Neuronal stem cell (in vitro differentiated cells): ENCODE results near the gene SCFD1.

Experiments used
- DNase-seq: peaks from one replicate; pipeline ENCODE4 v3.0.0-alpha.2; 2013; ENCODE audit warnings: low spot score
- H2AFZ ChIP-seq: one replicate; pipeline ENCODE4 v1.6.1; 2013; ENCODE audit warnings: mild to moderate bottlenecking, low read length, inconsistent platforms
- H2AK5ac ChIP-seq: 2 replicates; pipeline ENCODE4 v1.6.1; 2013; ENCODE audit warnings: low read depth, mild to moderate bottlenecking, inconsistent platforms, low read length, moderate library complexity, mixed read lengths
- H2BK120ac ChIP-seq: 2 replicates; pipeline ENCODE4 v1.6.1; 2013; ENCODE audit warnings: low read depth, mild to moderate bottlenecking, inconsistent platforms, low read length, moderate library complexity, mixed read lengths
- H2BK12ac ChIP-seq: one replicate; pipeline ENCODE4 v1.6.1; 2013; ENCODE audit warnings: low read length, inconsistent platforms
- H2BK15ac ChIP-seq: 2 replicates; pipeline ENCODE4 v1.6.1; 2013; ENCODE audit warnings: mild to moderate bottlenecking, low read length, inconsistent platforms, mixed read lengths
- H2BK5ac ChIP-seq: one replicate; pipeline ENCODE4 v1.6.1; 2013; ENCODE audit warnings: inconsistent platforms, mild to moderate bottlenecking, low read length, moderate library complexity
- H3K14ac ChIP-seq: one replicate; pipeline ENCODE4 v1.6.1; 2013; ENCODE audit warnings: low read length, inconsistent platforms
- H3K18ac ChIP-seq: 2 replicates; pipeline ENCODE4 v1.6.1; 2013; ENCODE audit warnings: low read length, inconsistent platforms
- H3K23ac ChIP-seq: 2 replicates; pipeline ENCODE4 v1.6.1; 2013; ENCODE audit warnings: low read depth, mild to moderate bottlenecking, mixed read lengths, low read length, inconsistent platforms; ENCODE audit not compliant: poor library complexity
- H3K27ac ChIP-seq: replicated peaks from 3 replicates; pipeline ENCODE4 v1.5.1; 2013; ENCODE audit warnings: low read length, inconsistent platforms
- H3K27me3 ChIP-seq, 3 experiments: 2 replicates each; pipeline ENCODE4 v1.6.1; 2013; ENCODE audit warnings: low read length in 3 of 3, mild to moderate bottlenecking in 2 of 3, inconsistent platforms in 1 of 3, low read depth in 1 of 3, mixed read lengths in 1 of 3, moderate library complexity in 1 of 3; ENCODE audit not compliant: control insufficient read depth in 3 of 3, insufficient read depth in 3 of 3
- H3K36me3 ChIP-seq, 2 donors: replicated peaks in 1 of 2; 2 replicates each; pipeline ENCODE4 v1.6.1; 2013; ENCODE audit warnings: low read length in 2 of 2; ENCODE audit not compliant: control insufficient read depth in 2 of 2, insufficient read depth in 2 of 2
- H3K4ac ChIP-seq: 2 replicates; pipeline ENCODE4 v1.6.1; 2013; ENCODE audit warnings: inconsistent platforms, mild to moderate bottlenecking, low read length, moderate library complexity
- H3K4me1 ChIP-seq, 2 donors: 1 replicate in 1 of 2; 2 replicates in 1 of 2; pipeline ENCODE4 v1.6.1; 2013; ENCODE audit warnings: low read length in 2 of 2, low read depth in 1 of 2; ENCODE audit not compliant: control insufficient read depth in 2 of 2, insufficient read depth in 1 of 2
- H3K4me2 ChIP-seq: one replicate; pipeline ENCODE4 v1.6.1; 2013; ENCODE audit warnings: mild to moderate bottlenecking, low read length, inconsistent platforms; ENCODE audit not compliant: insufficient read depth, poor library complexity, severe bottlenecking
- H3K4me3 ChIP-seq, 2 donors: 2 replicates each; pipeline ENCODE4 v1.5.1; 2013; ENCODE audit warnings: low read length in 2 of 2, mild to moderate bottlenecking in 2 of 2, inconsistent platforms in 1 of 2, moderate library complexity in 1 of 2
- H3K79me1 ChIP-seq: one replicate; pipeline ENCODE4 v1.6.1; 2013; ENCODE audit warnings: low read depth, mild to moderate bottlenecking, inconsistent platforms, low read length, moderate library complexity
- H3K9ac ChIP-seq: one replicate; pipeline ENCODE4 v1.6.1; 2013; ENCODE audit warnings: mild to moderate bottlenecking, low read depth, low read length, inconsistent platforms; ENCODE audit not compliant: poor library complexity
- H3K9me3 ChIP-seq, 2 donors: replicated peaks in 1 of 2; 2 replicates each; pipeline versions ENCODE3 to v1.6.1; 2013; ENCODE audit warnings: low read length in 2 of 2, mild to moderate bottlenecking in 2 of 2, inconsistent platforms in 1 of 2, low read depth in 1 of 2, mixed read lengths in 1 of 2, moderate library complexity in 1 of 2; ENCODE audit not compliant: control insufficient read depth in 2 of 2, insufficient read depth in 1 of 2
- H4K8ac ChIP-seq: one replicate; pipeline ENCODE4 v1.6.1; 2013; ENCODE audit warnings: low read depth, mild to moderate bottlenecking, inconsistent platforms, low read length, moderate library complexity
- H4K91ac ChIP-seq: one replicate; pipeline ENCODE4 v1.6.1; 2013; ENCODE audit warnings: low read length, low read depth, mild to moderate bottlenecking, inconsistent platforms; ENCODE audit not compliant: poor library complexity
- WGBS, 2 donors: extraction: QIAGEN DNeasy Blood & Tissue Kit; methylation state at CpG; one replicate each; pipeline ENCODE4 v1.1.7; 2013; ENCODE audit warnings: missing lambda C conversion rate in 2 of 2, mixed read lengths in 1 of 2; ENCODE audit not compliant: insufficient read length in 2 of 2, insufficient replicate concordance in 1 of 2; ENCODE audit errors: extremely low coverage in 2 of 2; 5-methylcytosine and 5-hydroxymethylcytosine counted together

The SCFD1 gene

GRCh38 chr14:30737916-30738315 is 115.8 kb downstream of the SCFD1 start:
- no peak overlapping the region for H2BK5ac ChIP-seq
- no peak overlapping the region for H2AFZ ChIP-seq
- H3K36me3 ChIP-seq, result peaks cover 0 to 34% of the 10 kb centered on the region in 2 donors
- no peak overlapping the region for H3K27ac ChIP-seq
- H2BK12ac ChIP-seq, result no peak overlapping the region
- H3K4me1 ChIP-seq, result peaks cover 0 to 1% of the 10 kb centered on the region in 2 donors
- no peaks in the 10 kb centered on the region for H3K79me1 ChIP-seq
- no peaks in the 10 kb centered on the region for H3K9me3 ChIP-seq
- H3K18ac ChIP-seq, result no peak overlapping the region
- H2BK120ac ChIP-seq, result no peak overlapping the region
- H3K4me3 ChIP-seq, result no peak overlapping the region
- no peak for DNase-seq
- H2AK5ac ChIP-seq, result no peak overlapping the region
- no peak overlapping the region for H3K9ac ChIP-seq
- H4K91ac ChIP-seq, result no peak overlapping the region
- H2BK15ac ChIP-seq, result no peak overlapping the region
- no peaks in the 10 kb centered on the region for H3K27me3 ChIP-seq
- no CpG with 5 or more reads among the region's 3 CpGs for WGBS, 2 donors
- no peak overlapping the region for H3K4ac ChIP-seq
- H3K23ac ChIP-seq, result no peak overlapping the region
- no peak overlapping the region for H3K14ac ChIP-seq
- H3K4me2 ChIP-seq, result no peak overlapping the region
- H4K8ac ChIP-seq, result no peak overlapping the region

GRCh38 chr14:30738978-30739377 is 116.9 kb downstream of the SCFD1 start:
- no peak overlapping the region for H3K27ac ChIP-seq

GRCh38 chr14:30748343-30748742 is 126.2 kb downstream of the SCFD1 start:
- H2BK5ac ChIP-seq, result no peak overlapping the region
- H2BK15ac ChIP-seq, result no peak overlapping the region
- no peaks in the 10 kb centered on the region for H3K9me3 ChIP-seq
- H3K18ac ChIP-seq, result no peak overlapping the region
- H2AK5ac ChIP-seq, result no peak overlapping the region
- H3K36me3 ChIP-seq, result no peaks in the 10 kb centered on the region
- no peak overlapping the region for H4K91ac ChIP-seq
- WGBS, 2 donors, result no CpG with 5 or more reads among the region's 2 CpGs
- no peak overlapping the region for H3K4me2 ChIP-seq
- no peak for DNase-seq
- H2BK12ac ChIP-seq, result no peak overlapping the region
- no peak overlapping the region for H3K14ac ChIP-seq
- no peak overlapping the region for H4K8ac ChIP-seq
- no peak overlapping the region for H3K4me3 ChIP-seq
- no peak overlapping the region for H3K23ac ChIP-seq
- no peak overlapping the region for H3K4ac ChIP-seq
- no peaks in the 10 kb centered on the region for H3K27me3 ChIP-seq
- H3K9ac ChIP-seq, result no peak overlapping the region
- H3K27ac ChIP-seq, result no peak overlapping the region
- no peak overlapping the region for H2BK120ac ChIP-seq
- H3K79me1 ChIP-seq, result no peaks in the 10 kb centered on the region
- no peaks in the 10 kb centered on the region for H3K4me1 ChIP-seq
- H2AFZ ChIP-seq, result no peak overlapping the region

More at GRCh38 chr14:30738978-30739377, 116.9 kb downstream of the SCFD1 start:
- H4K8ac ChIP-seq, result no peak overlapping the region
- H3K4me3 ChIP-seq, result no peak overlapping the region
- no peak overlapping the region for H3K4ac ChIP-seq
- no peak overlapping the region for H3K4me2 ChIP-seq
- no peak overlapping the region for H2BK15ac ChIP-seq
- no peak overlapping the region for H3K18ac ChIP-seq
- no peak overlapping the region for H4K91ac ChIP-seq
- no peak overlapping the region for H2AFZ ChIP-seq
- no peak overlapping the region for H3K9ac ChIP-seq
- DNase-seq, result no peak
- H3K79me1 ChIP-seq, result no peaks in the 10 kb centered on the region
- no peak overlapping the region for H2BK5ac ChIP-seq
- H2AK5ac ChIP-seq, result no peak overlapping the region
- H2BK120ac ChIP-seq, result no peak overlapping the region
- H3K36me3 ChIP-seq, result peaks cover 0 to 26% of the 10 kb centered on the region in 2 donors
- H3K23ac ChIP-seq, result no peak overlapping the region
- H2BK12ac ChIP-seq, result no peak overlapping the region
- no CpG with 5 or more reads among the region's 4 CpGs for WGBS, 2 donors
- H3K27me3 ChIP-seq, result no peaks in the 10 kb centered on the region
- no peaks in the 10 kb centered on the region for H3K9me3 ChIP-seq
- peak overlapping the region; percentile 82 for H3K14ac ChIP-seq
- H3K4me1 ChIP-seq, result peaks cover 0 to 1% of the 10 kb centered on the region in 2 donors

- no peak overlapping the region for H3K9ac ChIP-seq
- no peak overlapping the region for H3K4me2 ChIP-seq
- H3K4me1 ChIP-seq, result no peaks in the 10 kb centered on the region
- H2BK120ac ChIP-seq, result no peak overlapping the region
- H4K8ac ChIP-seq, result no peak overlapping the region
- no peaks in the 10 kb centered on the region for H3K27me3 ChIP-seq
- no peak overlapping the region for H2AFZ ChIP-seq
- no peak overlapping the region for H3K4me3 ChIP-seq
- peaks cover 0 to 2% of the 10 kb centered on the region in 2 donors for H3K9me3 ChIP-seq
- H2BK15ac ChIP-seq, result no peak overlapping the region
- no peak overlapping the region for H2BK5ac ChIP-seq
- DNase-seq, result no peak
- no peak overlapping the region for H3K14ac ChIP-seq
- H2AK5ac ChIP-seq, result no peak overlapping the region
- no peak overlapping the region for H2BK12ac ChIP-seq
- WGBS, 2 donors, result no CpG with 5 or more reads among the region's 11 CpGs
- H3K27ac ChIP-seq, result no peak overlapping the region
- H3K79me1 ChIP-seq, result no peaks in the 10 kb centered on the region
- H3K23ac ChIP-seq, result no peak overlapping the region
- H4K91ac ChIP-seq, result no peak overlapping the region
- no peak overlapping the region for H3K4ac ChIP-seq
- no peaks in the 10 kb centered on the region for H3K36me3 ChIP-seq
- no peak overlapping the region for H3K18ac ChIP-seq
Measured at GRCh38 chr14:30751646-30752416, 129.7 kb downstream of the SCFD1 start.
